HT1080 (cell line): Measurements from ENCODE around the gene VAPB. TPM values are rescaled to one million over a fixed set of nuclear protein-coding genes. Genes with fewer than 3 reads are reported as not detected.

ENCODE experiments used
- DNase-seq: peaks from one replicate; pipeline ENCODE4 v3.0.0-alpha.2; 2015; ENCODE audit warnings: low read depth
- total RNA-seq: library from RNA; depleted of rRNA; stranded (reverse); fragments of >200 nt; shearing (Covaris generic); gene quantifications from 2 replicates; pipeline ENCODE4 v1.2.3, GENCODE V29; 2014

VAPB gene
- total RNA-seq, 1 experiment from 2014 or later, result 14.2 TPM

GRCh38 chr20:58433759-58434158, 44.7 kb downstream of the VAPB start:
- peak; percentile 80 for DNase-seq

- DNase-seq, result no peak
Measured at GRCh38 chr20:58434326-58434725, 45.3 kb downstream of the VAPB start.

- DNase-seq, result no peak
Measured at GRCh38 chr20:58435237-58435636, 46.2 kb downstream of the VAPB start.

GRCh38 chr20:58436868-58437645, 48.0 kb downstream of the VAPB start:
- no peak for DNase-seq

- no peak for DNase-seq
Measured at GRCh38 chr20:58438970-58439808, 50.2 kb downstream of the VAPB start.

GRCh38 chr20:58440021-58440767, 51.2 kb downstream of the VAPB start:
- DNase-seq, result peak; percentile 15

- no peak for DNase-seq
Measured at GRCh38 chr20:58441723-58442122, 52.7 kb downstream of the VAPB start.

- DNase-seq, result no peak
Measured at GRCh38 chr20:58444746-58445255, 55.8 kb downstream of the VAPB start.

GRCh38 chr20:58446264-58446959, 57.4 kb downstream of the VAPB start:
- DNase-seq, result no peak

GRCh38 chr20:58446960-58447265, 57.9 kb downstream of the VAPB start:
- DNase-seq, result no peak

- DNase-seq, result peak; percentile 42
Measured at GRCh38 chr20:58447511-58448391, 58.7 kb downstream of the VAPB start.

GRCh38 chr20:58448958-58449357, 59.9 kb downstream of the VAPB start:
- no peak for DNase-seq

GRCh38 chr20:58449681-58450221, 60.7 kb downstream of the VAPB start:
- no peak for DNase-seq

- no peak for DNase-seq
Measured at GRCh38 chr20:58450254-58450653, 61.2 kb downstream of the VAPB start.

GRCh38 chr20:58452667-58453255, 63.7 kb downstream of the VAPB start:
- DNase-seq, result no peak

- DNase-seq, result no peak
Measured at GRCh38 chr20:58453391-58453790, 64.4 kb downstream of the VAPB start.

- DNase-seq, result no peak
Measured at GRCh38 chr20:58454460-58454859, 65.4 kb downstream of the VAPB start.

- DNase-seq, result peak; percentile 96
Measured at GRCh38 chr20:58457083-58457695, 68.2 kb downstream of the VAPB start.
